HG03045 (cell line): ENCODE results near the gene APBA2.

ENCODE experiments used
- ATAC-seq: cut with Tn5 transposase; IDR thresholded peaks from one replicate; pipeline ENCODE4 v1.9.1; 2021; ENCODE audit warnings: mild to moderate bottlenecking, moderate library complexity; ENCODE audit not compliant: unreplicated experiment

Gene APBA2

GRCh38 chr15:28895146-28895545 lies 9.4 kb downstream of the APBA2 start:
- ATAC-seq: no peak

- no peak for ATAC-seq
Observed at GRCh38 chr15:28895566-28895965, 9.8 kb downstream of the APBA2 start.

- no peak for ATAC-seq
Observed at GRCh38 chr15:28896951-28897350, 11.2 kb downstream of the APBA2 start.

- no peak for ATAC-seq
Observed at GRCh38 chr15:28897861-28898585, 12.2 kb downstream of the APBA2 start.

- ATAC-seq: no peak
Observed at GRCh38 chr15:28899061-28899738, 13.4 kb downstream of the APBA2 start.

GRCh38 chr15:28900041-28900891 lies 14.5 kb downstream of the APBA2 start:
- no peak for ATAC-seq

- ATAC-seq: no peak
Observed at GRCh38 chr15:28900892-28901586, 15.3 kb downstream of the APBA2 start.

GRCh38 chr15:28901587-28901980 lies 15.8 kb downstream of the APBA2 start:
- ATAC-seq: no peak

GRCh38 chr15:28901987-28902745 lies 16.4 kb downstream of the APBA2 start:
- ATAC-seq: no peak

- no peak for ATAC-seq
Observed at GRCh38 chr15:28902856-28903255, 17.1 kb downstream of the APBA2 start.

GRCh38 chr15:28903555-28903954 lies 17.8 kb downstream of the APBA2 start:
- ATAC-seq: no peak

- ATAC-seq: no peak
Observed at GRCh38 chr15:28904003-28904402, 18.2 kb downstream of the APBA2 start.

GRCh38 chr15:28904541-28905315 lies 19.0 kb downstream of the APBA2 start:
- no peak for ATAC-seq

- ATAC-seq: no peak
Observed at GRCh38 chr15:28907338-28907960, 21.7 kb downstream of the APBA2 start.

GRCh38 chr15:28909958-28910500 lies 24.3 kb downstream of the APBA2 start:
- ATAC-seq: no peak

- no peak for ATAC-seq
Observed at GRCh38 chr15:28911310-28911931, 25.6 kb downstream of the APBA2 start.

GRCh38 chr15:28912422-28912821 lies 26.6 kb downstream of the APBA2 start:
- no peak for ATAC-seq

GRCh38 chr15:28913171-28913765 lies 27.5 kb downstream of the APBA2 start:
- ATAC-seq: no peak
